A673 (cell line): ENCODE measurements around the gene CFAP46. TPM values are rescaled to one million over a fixed set of nuclear protein-coding genes. Genes with fewer than 3 reads are reported as not detected.
A peak's percentile ranks its signal among the peaks of the same experiment; 100 is the strongest.
"Not testable (repeated sequence)": the region's sequence is repeated elsewhere in the genome, so short reads cannot be mapped to it uniquely, and the experiment has no call there.

Experiments
- BruUV-seq: library from RNA; stranded (reverse); fragments of 400-500 nt; replicated peaks from 2 replicates; lab custom pipeline; 2021; lab: Mats Ljungman, UMichigan
- CTCF ChIA-PET: fragments of 300-600 bp; sonication (Branson Sonifier 250); formaldehyde crosslinking; loops from one replicate; lab custom pipeline; 2022; ENCODE audit warnings: antibody characterized with exemption; lab: Charles Lee
- POLR2A ChIA-PET: fragments of 300-600 bp; sonication (Branson Sonifier 250); formaldehyde crosslinking; loops from one replicate; lab custom pipeline; 2022; ENCODE audit warnings: antibody characterized with exemption; ENCODE audit not compliant: low non-redundant PET; lab: Charles Lee
- DNase-seq: peaks from one replicate; pipeline ENCODE4 v3.0.0-alpha.2; 2015; ENCODE audit warnings: low spot score
- H3K27ac ChIP-seq: fragments of 200-600 bp; sonication (generic); 2 replicates; pipeline ENCODE4 v1.5.1; 2016; ENCODE audit warnings: mixed run types, low read depth, mild to moderate bottlenecking, mixed read lengths, antibody characterized with exemption, low read length; ENCODE audit not compliant: poor library complexity, severe bottlenecking
- H3K27me3 ChIP-seq: fragments of 200-600 bp; sonication (generic); replicated peaks from 2 replicates; pipeline ENCODE4 v1.6.1; 2017; ENCODE audit warnings: mixed run types, low read depth, mild to moderate bottlenecking, mixed read lengths, antibody characterized with exemption, low read length; ENCODE audit not compliant: insufficient read depth, poor library complexity
- H3K36me3 ChIP-seq: fragments of 200-600 bp; sonication (generic); 2 replicates; pipeline ENCODE4 v1.6.1; 2016; ENCODE audit warnings: mixed run types, mild to moderate bottlenecking, mixed read lengths, antibody characterized with exemption, low read length; ENCODE audit not compliant: insufficient read depth, poor library complexity, severe bottlenecking
- H3K4me1 ChIP-seq: fragments of 200-600 bp; sonication (generic); 2 replicates; pipeline ENCODE4 v1.6.1; 2017; ENCODE audit warnings: mixed run types, mild to moderate bottlenecking, mixed read lengths, antibody characterized with exemption, low read length; ENCODE audit not compliant: insufficient read depth, poor library complexity, severe bottlenecking
- H3K4me3 ChIP-seq: fragments of 200-600 bp; sonication (generic); 2 replicates; pipeline ENCODE4 v1.5.1; 2016; ENCODE audit warnings: low read depth, mixed run types, mild to moderate bottlenecking, mixed read lengths, low read length; ENCODE audit not compliant: poor library complexity, severe bottlenecking
- H3K9me3 ChIP-seq: fragments of 200-600 bp; sonication (generic); 2 replicates; pipeline ENCODE4 v1.6.1; 2016; ENCODE audit warnings: mixed run types, low read depth, mild to moderate bottlenecking, mixed read lengths, antibody characterized with exemption, low read length; ENCODE audit not compliant: poor library complexity, severe bottlenecking
- CTCF ChIP-seq: fragments of 300-800, 200-600 bp; sonication (generic); conservative IDR thresholded peaks from 2 replicates; pipeline ENCODE4 v1.5.1; 2017; ENCODE audit warnings: low read depth, mild to moderate bottlenecking, antibody characterized with exemption, low read length, moderate library complexity, mixed read lengths
- EZH2 ChIP-seq: fragments of 200-600 bp; sonication (generic); IDR thresholded peaks from 2 replicates; pipeline ENCODE4 v1.6.1; 2017; ENCODE audit warnings: borderline replicate concordance, low read depth, mild to moderate bottlenecking, mixed read lengths, antibody characterized with exemption, low read length; ENCODE audit not compliant: poor library complexity, severe bottlenecking
- intact Hi-C: fragments of 100-400 bp; cut with micrococcal nuclease; formaldehyde crosslinking; loops from one replicate; pipeline ENCODE4 v1.10.0; 2022; ENCODE audit not compliant: unreplicated experiment
- total RNA-seq: library from RNA; stranded (reverse); gene quantifications from 2 replicates; pipeline ENCODE4 v1.2.3, GENCODE V29; 2021

CFAP46 gene
- total RNA-seq, 1 experiment from 2014 or later: 1.9 TPM

- no peaks in the 10 kb centered on the region for H3K36me3 ChIP-seq
- DNase-seq: peak; percentile 65
- no peak for TF ChIP-seq CTCF
- no peak for TF ChIP-seq EZH2
- CTCF ChIA-PET: no interaction called here
- H3K4me3 ChIP-seq: no peak overlapping the region
- BruUV-seq: no TSS peak
- H3K9me3 ChIP-seq: no peaks in the 10 kb centered on the region
- no peaks in the 10 kb centered on the region for H3K27me3 ChIP-seq
- H3K4me1 ChIP-seq: peaks cover 8% of the 10 kb centered on the region
- H3K27ac ChIP-seq: peak overlapping the region; percentile 42
- intact Hi-C loops: loop anchor here (10.0 kb wide), 1 partner anchor 192 kb away; no protein-coding TSS in a partner anchor
- POLR2A ChIA-PET: no interaction called here
Measured at GRCh38 chr10:132932461-132933307, 9.7 kb downstream of the CFAP46 start.

- POLR2A ChIA-PET, BruUV-seq, H3K27ac ChIP-seq, H3K9me3 ChIP-seq, H3K27me3 ChIP-seq, CTCF ChIA-PET, H3K36me3 ChIP-seq, H3K4me3 ChIP-seq, DNase-seq, H3K4me1 ChIP-seq: not testable (repeated sequence)
- intact Hi-C loops: loop anchor here (10.0 kb wide), 1 partner anchor 193 kb away; no protein-coding TSS in a partner anchor
Measured at GRCh38 chr10:132931258-132932250, 10.8 kb downstream of the CFAP46 start.

GRCh38 chr10:132930701-132931100, 11.7 kb downstream of the CFAP46 start:
- DNase-seq, BruUV-seq, H3K9me3 ChIP-seq, H3K4me3 ChIP-seq, CTCF ChIA-PET, H3K4me1 ChIP-seq, H3K27me3 ChIP-seq, H3K36me3 ChIP-seq, H3K27ac ChIP-seq, POLR2A ChIA-PET: not testable (repeated sequence)
- intact Hi-C loops: loop anchor here (10.0 kb wide), 1 partner anchor 194 kb away; no protein-coding TSS in a partner anchor
